HUES64 (cell line): ENCODE measurements around the gene TMEM120B.
"Not testable (repeated sequence)": the region's sequence is repeated elsewhere in the genome, so short reads cannot be mapped to it uniquely, and the experiment has no call there.

Experiments
- H3K27ac ChIP-seq: 2 replicates; pipeline ENCODE4 v1.7.0; 2013; ENCODE audit warnings: low read depth, low read length, inconsistent platforms
- H3K27me3 ChIP-seq: 2 replicates; pipeline ENCODE4 v1.6.1; 2013; ENCODE audit warnings: mild to moderate bottlenecking, low read length; ENCODE audit not compliant: insufficient read depth
- H3K36me3 ChIP-seq: 2 replicates; pipeline ENCODE4 v1.6.1; 2013; ENCODE audit warnings: mild to moderate bottlenecking, low read length; ENCODE audit not compliant: insufficient read depth
- H3K4me1 ChIP-seq: 2 replicates; pipeline ENCODE4 v1.6.1; 2013; ENCODE audit warnings: mild to moderate bottlenecking, low read length, moderate library complexity; ENCODE audit not compliant: insufficient read depth
- H3K4me3 ChIP-seq: 2 replicates; pipeline ENCODE4 v1.5.1; 2013; ENCODE audit warnings: mild to moderate bottlenecking, low read length, moderate library complexity
- H3K9ac ChIP-seq: 2 replicates; pipeline ENCODE4 v1.6.1; 2013; ENCODE audit warnings: mild to moderate bottlenecking, low read depth, low read length
- H3K9me3 ChIP-seq: 2 replicates; pipeline ENCODE4 v1.6.1; 2013; ENCODE audit warnings: low read depth, low read length; ENCODE audit not compliant: insufficient read depth
- WGBS: fragments of 150-250, 120-280 bp; methylation state at CpG from one replicate; pipeline ENCODE4 v1.1.7; 2013; ENCODE audit warnings: missing lambda C conversion rate; 5-methylcytosine and 5-hydroxymethylcytosine counted together

The TMEM120B gene

DNA sequence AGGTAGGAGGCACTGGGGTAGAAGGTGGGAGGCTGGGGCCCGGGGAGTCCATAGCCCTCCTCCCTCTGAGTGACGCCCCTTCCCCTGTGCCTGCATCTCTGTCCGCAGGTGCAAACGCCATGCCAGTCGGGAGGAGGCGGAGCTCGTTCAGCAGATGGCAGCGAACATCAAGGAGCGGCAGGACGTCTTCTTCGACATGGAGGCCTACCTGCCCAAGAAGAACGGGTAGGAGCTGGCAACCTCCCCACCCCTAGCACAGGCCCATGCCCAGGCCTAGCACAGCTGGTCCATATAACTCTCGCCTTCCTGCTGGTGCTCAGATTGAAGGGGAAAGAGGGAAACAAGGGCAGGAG, 35.6 kb downstream of the TMEM120B start:
- Histone ChIP-seq H3K27me3 (no peaks in the 10 kb centered on the region), H3K9ac (no peak overlapping the region), H3K4me3 (no peak overlapping the region), H3K36me3 (peaks cover 37% of the 10 kb centered on the region), H3K4me1 (no peaks in the 10 kb centered on the region), H3K9me3 (no peaks in the 10 kb centered on the region), H3K27ac (peak overlapping the region; percentile 31; the same call in 1 of the 2 replicates)
- WGBS = 49% methylated on average over 13 of the region's 13 CpGs

GRCh38 chr12:121748571-121749265, 36.2 kb downstream of the TMEM120B start:
- no peak overlapping the region for H3K9ac ChIP-seq
- no peaks in the 10 kb centered on the region for H3K9me3 ChIP-seq
- H3K4me3 ChIP-seq = no peak overlapping the region
- H3K4me1 ChIP-seq = no peaks in the 10 kb centered on the region
- WGBS = 56% methylated on average over 17 of the region's 17 CpGs
- H3K27ac ChIP-seq = peak overlapping the region; percentile 31; the same call in 1 of the 2 replicates
- H3K36me3 ChIP-seq = peaks cover 34% of the 10 kb centered on the region
- H3K27me3 ChIP-seq = no peaks in the 10 kb centered on the region

DNA sequence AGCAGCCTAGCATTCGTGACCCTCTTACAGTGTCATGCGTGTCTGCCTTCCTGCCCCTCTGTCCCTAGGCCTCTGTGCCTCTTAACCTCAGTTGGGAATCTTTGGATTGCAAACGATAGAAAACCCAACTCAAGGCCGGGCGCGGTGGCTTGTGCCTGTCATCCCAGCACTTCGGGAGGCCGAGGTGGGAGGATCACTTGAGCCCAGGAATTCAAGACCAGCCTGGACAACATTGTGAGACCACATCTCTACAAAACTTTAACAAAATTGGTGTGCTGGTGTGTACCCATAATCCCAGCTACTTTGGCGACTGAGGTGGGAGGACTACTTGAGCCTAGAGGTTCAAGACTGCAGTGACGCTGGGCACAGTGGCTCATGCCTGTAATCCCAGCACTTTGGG, 36.7 kb downstream of the TMEM120B start:
- Histone ChIP-seq H3K4me3 (no peak overlapping the region), H3K27me3 (no peaks in the 10 kb centered on the region), H3K9me3 (no peaks in the 10 kb centered on the region), H3K9ac (no peak overlapping the region), H3K27ac (peak overlapping the region; percentile 19; the same call in 1 of the 2 replicates), H3K4me1 (no peaks in the 10 kb centered on the region), H3K36me3 (peaks cover 29% of the 10 kb centered on the region)
- WGBS = 90% methylated on average over 10 of the region's 10 CpGs

DNA sequence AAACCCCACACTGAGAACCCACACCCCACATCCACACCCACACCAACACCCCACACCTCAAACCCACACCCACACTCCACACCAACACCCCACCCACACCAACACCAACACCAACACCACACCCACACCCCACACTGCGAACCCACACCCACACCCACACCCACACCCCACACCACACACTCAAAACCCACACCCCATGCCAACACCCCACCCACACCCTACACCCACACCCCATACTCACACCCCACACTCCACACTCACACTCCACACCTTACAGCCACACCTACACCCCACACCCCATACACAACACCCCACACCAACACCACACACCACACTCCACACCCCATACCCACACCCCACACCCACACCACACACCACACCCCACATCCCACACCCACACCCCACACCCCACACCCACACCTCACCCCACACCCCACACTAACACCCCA, 38.0 kb downstream of the TMEM120B start:
- H3K27ac ChIP-seq = no peak overlapping the region
- no peaks in the 10 kb centered on the region for H3K9me3 ChIP-seq
- no peaks in the 10 kb centered on the region for H3K27me3 ChIP-seq
- 52% methylated on average over 1 of the region's 1 CpG for WGBS
- no peaks in the 10 kb centered on the region for H3K4me1 ChIP-seq
- no peak overlapping the region for H3K4me3 ChIP-seq
- peaks cover 30% of the 10 kb centered on the region for H3K36me3 ChIP-seq
- no peak overlapping the region for H3K9ac ChIP-seq

DNA sequence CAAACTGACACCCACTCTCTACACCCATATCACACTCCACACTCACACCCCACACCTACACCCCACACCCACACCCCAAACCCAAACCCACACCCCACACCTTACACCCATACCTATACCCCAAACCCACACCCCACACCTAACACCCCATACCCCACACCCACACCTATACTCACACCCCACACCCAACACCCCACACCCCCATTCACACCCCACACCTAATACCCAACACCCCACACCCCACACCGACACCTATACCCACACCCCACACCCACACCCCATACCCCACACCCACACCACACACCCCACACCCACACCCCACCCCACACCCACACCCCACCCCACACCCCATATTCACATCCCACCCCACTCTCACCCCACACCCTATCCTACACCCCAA, 38.5 kb downstream of the TMEM120B start:
- Histone ChIP-seq H3K27ac (no peak overlapping the region), H3K4me3 (no peak overlapping the region), H3K9me3 (no peaks in the 10 kb centered on the region), H3K36me3 (peaks cover 34% of the 10 kb centered on the region), H3K4me1 (no peaks in the 10 kb centered on the region), H3K9ac (no peak overlapping the region), H3K27me3 (no peaks in the 10 kb centered on the region)
- no CpG with 5 or more reads among the region's 1 CpG for WGBS

GRCh38 chr12:121751749-121752351, 39.3 kb downstream of the TMEM120B start:
- Histone ChIP-seq H3K27ac (no peak overlapping the region), H3K4me1 (no peaks in the 10 kb centered on the region), H3K36me3 (peaks cover 40% of the 10 kb centered on the region), H3K9ac (no peak overlapping the region), H3K9me3 (no peaks in the 10 kb centered on the region), H3K4me3 (no peak overlapping the region), H3K27me3 (no peaks in the 10 kb centered on the region)
- WGBS = 92% methylated on average over 12 of the region's 12 CpGs

DNA sequence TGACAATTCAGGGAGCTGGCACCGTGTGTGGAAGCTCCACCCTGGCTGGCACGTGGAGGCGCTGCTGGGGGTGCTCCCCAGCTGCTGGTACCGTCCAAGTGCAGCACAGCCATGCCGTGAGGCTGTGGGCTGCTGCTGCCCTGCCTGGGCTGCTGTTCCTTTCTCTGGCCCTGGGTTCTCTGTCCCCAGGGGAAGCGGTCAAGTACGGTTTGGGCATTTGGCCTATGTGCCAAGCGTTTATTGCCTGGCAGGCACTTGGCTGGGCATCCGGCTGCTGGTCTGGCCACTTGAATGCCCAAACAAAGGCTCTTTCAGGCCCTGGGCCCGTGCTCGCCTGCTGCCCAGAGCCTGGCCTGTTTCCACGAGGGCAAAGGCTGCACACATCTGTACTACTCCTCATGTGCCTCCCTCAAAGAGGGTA, 41.3 kb downstream of the TMEM120B start:
- Histone ChIP-seq H3K9me3 (no peaks in the 10 kb centered on the region), H3K36me3 (peaks cover 40% of the 10 kb centered on the region), H3K27me3 (no peaks in the 10 kb centered on the region), H3K9ac (no peak overlapping the region), H3K27ac (no peak overlapping the region), H3K4me3 (no peak overlapping the region), H3K4me1 (no peaks in the 10 kb centered on the region)
- 93% methylated on average over 12 of the region's 12 CpGs for WGBS

DNA sequence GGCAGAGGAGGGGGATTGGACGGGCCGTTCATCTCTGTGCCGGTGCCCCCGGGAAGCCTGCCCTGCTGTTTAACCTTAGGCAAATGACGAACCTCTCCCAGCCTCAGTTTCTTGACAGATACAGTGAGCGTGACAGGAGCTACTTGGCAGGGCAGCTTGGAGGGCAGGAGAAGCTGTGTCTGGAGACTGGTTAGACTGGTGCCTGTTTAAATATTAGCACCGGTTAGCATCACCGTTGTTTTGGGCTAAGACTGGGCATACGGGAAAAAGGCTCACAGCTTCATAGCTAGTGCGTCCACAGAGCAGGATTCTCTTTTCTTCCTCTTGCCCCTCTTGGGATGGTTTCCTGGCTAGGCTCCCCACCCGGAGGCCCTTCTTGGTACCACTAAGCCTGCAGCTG, 42.3 kb downstream of the TMEM120B start:
- H3K9ac ChIP-seq = no peak overlapping the region
- WGBS = 93% methylated on average over 11 of the region's 11 CpGs
- H3K4me1 ChIP-seq = no peaks in the 10 kb centered on the region
- H3K36me3 ChIP-seq = peaks cover 40% of the 10 kb centered on the region
- H3K27me3 ChIP-seq = no peaks in the 10 kb centered on the region
- H3K9me3 ChIP-seq = no peaks in the 10 kb centered on the region
- H3K4me3 ChIP-seq = no peak overlapping the region
- no peak overlapping the region for H3K27ac ChIP-seq

DNA sequence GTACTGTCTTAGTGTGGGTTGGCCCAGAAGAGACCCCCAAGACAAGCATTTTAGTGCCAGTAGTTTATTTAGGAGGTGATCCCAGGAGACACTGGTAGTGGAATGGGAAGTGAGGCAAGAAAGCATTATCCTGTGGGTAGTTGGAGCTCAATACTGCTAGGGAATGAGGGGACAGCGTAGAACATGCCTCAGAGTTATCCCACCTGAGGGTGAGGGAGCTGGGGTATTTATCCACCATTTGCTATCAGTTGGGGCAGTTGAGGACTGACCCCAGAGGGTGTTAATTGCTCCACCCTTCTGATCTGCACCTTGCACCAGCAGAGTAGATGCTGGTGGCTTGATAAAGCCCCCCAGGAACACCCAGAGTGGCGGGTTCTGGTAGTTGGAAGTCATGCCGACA, 43.0 kb downstream of the TMEM120B start:
- Histone ChIP-seq H3K9ac (no peak overlapping the region), H3K4me3 (no peak overlapping the region), H3K4me1 (no peaks in the 10 kb centered on the region), H3K27ac (no peak overlapping the region), H3K27me3 (no peaks in the 10 kb centered on the region), H3K36me3 (peaks cover 33% of the 10 kb centered on the region), H3K9me3 (no peaks in the 10 kb centered on the region)
- WGBS = 93% methylated on average over 3 of the region's 3 CpGs

DNA sequence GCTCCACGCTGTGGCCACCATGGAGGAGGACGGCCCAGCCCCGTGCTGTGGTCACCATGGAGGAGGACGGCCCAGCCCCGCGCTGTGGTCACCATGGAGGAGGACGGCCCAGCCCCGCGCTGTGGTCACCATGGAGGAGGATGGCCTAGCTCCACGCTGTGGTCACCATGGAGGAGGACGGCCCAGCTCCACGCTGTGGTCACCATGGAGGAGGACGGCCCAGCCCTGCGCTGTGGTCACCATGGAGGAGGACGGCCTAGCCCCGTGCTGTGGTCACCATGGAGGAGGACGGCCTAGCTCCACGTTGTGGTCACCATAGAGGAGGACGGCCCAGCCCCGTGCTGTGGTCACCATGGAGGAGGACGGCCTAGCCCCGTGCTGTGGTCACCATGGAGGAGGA, 46.0 kb downstream of the TMEM120B start:
- H3K4me3 ChIP-seq, H3K4me1 ChIP-seq, H3K27ac ChIP-seq, H3K9ac ChIP-seq, H3K27me3 ChIP-seq, H3K9me3 ChIP-seq: not testable (repeated sequence)
- peaks cover 15% of the 10 kb centered on the region; the same call in 1 of the 2 replicates for H3K36me3 ChIP-seq
- 97% methylated on average over 22 of the region's 22 CpGs for WGBS

DNA sequence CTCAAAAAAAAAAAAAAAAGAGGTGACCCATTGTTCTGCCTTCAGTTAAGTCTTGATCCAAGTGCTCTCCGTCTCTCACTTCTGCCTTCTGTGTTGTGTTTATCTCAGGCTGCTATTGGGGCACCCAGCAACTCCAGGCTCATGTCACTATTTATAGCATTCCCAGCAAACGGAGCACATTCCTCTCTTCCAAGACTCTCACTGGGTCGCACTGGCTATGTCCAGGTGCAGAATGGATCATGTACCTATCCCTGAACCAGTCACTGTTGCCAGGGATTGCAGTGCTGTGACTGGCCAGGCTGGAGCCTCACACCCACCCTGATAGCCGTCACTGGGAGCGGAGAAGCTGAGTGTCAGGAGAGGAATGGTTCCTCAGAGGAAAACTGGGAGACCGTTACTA, 49.7 kb downstream of the TMEM120B start:
- H3K9ac ChIP-seq = no peak overlapping the region
- no peaks in the 10 kb centered on the region for H3K9me3 ChIP-seq
- no peaks in the 10 kb centered on the region for H3K27me3 ChIP-seq
- H3K4me1 ChIP-seq = peaks cover 3% of the 10 kb centered on the region; the same call in 1 of the 2 replicates
- H3K27ac ChIP-seq = no peak overlapping the region
- WGBS = 91% methylated on average over 6 of the region's 6 CpGs
- H3K36me3 ChIP-seq = 0 out of 2 replicates have a peak, but pooled peaks cover 5% of the 10 kb centered on the region
- H3K4me3 ChIP-seq = no peak overlapping the region
